HepG2 (cell line): ENCODE results near the gene KCNAB2. TPM values are rescaled to one million over a fixed set of nuclear protein-coding genes. Genes with fewer than 3 reads are reported as not detected.

Source experiments
- HNF4A ChIP-seq: sonication (generic); formaldehyde crosslinking; IDR thresholded peaks from 2 replicates; pipeline ENCODE4 v1.4.0; 2020; ENCODE audit warnings: missing genetic modification reagents
- POLR2AphosphoS2 ChIP-seq: IDR thresholded peaks from 2 replicates; pipeline ENCODE4 v1.6.1; 2011; ENCODE audit warnings: low read depth, low read length, improper control_type of control experiment
- TBP ChIP-seq: sonication (generic); formaldehyde crosslinking; IDR thresholded peaks from 2 replicates; pipeline ENCODE4 v1.5.0; 2020; ENCODE audit warnings: missing genetic modification reagents
- polyA plus RNA-seq, 8 experiments: library from polyadenylated mRNA; depleted of rRNA in 3 of 8; stranded (reverse) in 7 of 8; unstranded in 1 of 8; fragments of >200 nt; fragmentation: Illumina TruSeq in 4 of 8; extraction: Trizol in 4 of 8; gene quantifications; 2 replicates each; pipeline versions ENCODE4 v1.2.1 to v1.2.3, GENCODE V29; 2011 to 2016; ENCODE audit warnings: low read depth in 4 of 8, missing spikeins in 1 of 8, mixed read lengths in 1 of 8; ENCODE audit not compliant: insufficient read depth in 1 of 8
- total RNA-seq, 5 experiments: library from RNA; depleted of rRNA; stranded (reverse); fragments of >200 nt; fragmentation: Illumina TruSeq; extraction: Trizol; gene quantifications; 2 replicates each; pipeline ENCODE4 v1.2.3, GENCODE V29; 2016; ENCODE audit warnings: low read depth in 1 of 5
- TF ChIP-seq, protein P1 (sequence below): sonication (generic); formaldehyde crosslinking; IDR thresholded peaks from one replicate; pipeline ENCODE4 v1.5.1; 2020; ENCODE audit warnings: mild to moderate bottlenecking, missing genetic modification reagents; ENCODE audit errors: not compliant biosample characterization
- TF ChIP-seq, protein P2 (sequence below): sonication (generic); formaldehyde crosslinking; IDR thresholded peaks from 2 replicates; pipeline ENCODE4 v1.5.0; 2020; ENCODE audit warnings: missing genetic modification reagents, mild to moderate bottlenecking, borderline replicate concordance

KCNAB2 gene
- total and polyA plus RNA-seq, 2 of the 13 experiments (the other 11 are each of a cell fraction or from before 2014, with no cell fraction given): 6.2 to 8.8 TPM

DNA sequence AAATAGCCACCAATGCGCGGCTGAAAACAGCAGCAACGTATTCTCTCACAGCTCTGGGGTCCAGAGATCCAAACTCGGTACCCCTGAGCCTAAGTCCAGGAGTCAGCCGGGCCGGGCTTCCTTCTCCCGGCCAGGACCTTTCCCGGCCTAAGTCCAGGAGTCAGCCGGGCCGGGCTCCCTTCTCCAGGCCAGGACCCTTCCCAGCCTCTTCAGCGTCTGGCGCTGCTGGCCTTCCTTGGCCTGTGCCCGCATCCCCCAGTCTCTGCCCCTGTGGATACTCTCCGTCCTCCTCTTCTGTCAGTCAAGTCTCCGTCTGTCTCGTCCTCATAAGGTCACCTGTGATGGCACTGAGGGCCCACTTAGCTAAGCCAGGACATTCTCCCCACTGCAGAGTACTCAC, 32.2 kb downstream of the KCNAB2 start (continued):
- no peak for TF ChIP-seq TBP
- TF ChIP-seq, protein P1, sequence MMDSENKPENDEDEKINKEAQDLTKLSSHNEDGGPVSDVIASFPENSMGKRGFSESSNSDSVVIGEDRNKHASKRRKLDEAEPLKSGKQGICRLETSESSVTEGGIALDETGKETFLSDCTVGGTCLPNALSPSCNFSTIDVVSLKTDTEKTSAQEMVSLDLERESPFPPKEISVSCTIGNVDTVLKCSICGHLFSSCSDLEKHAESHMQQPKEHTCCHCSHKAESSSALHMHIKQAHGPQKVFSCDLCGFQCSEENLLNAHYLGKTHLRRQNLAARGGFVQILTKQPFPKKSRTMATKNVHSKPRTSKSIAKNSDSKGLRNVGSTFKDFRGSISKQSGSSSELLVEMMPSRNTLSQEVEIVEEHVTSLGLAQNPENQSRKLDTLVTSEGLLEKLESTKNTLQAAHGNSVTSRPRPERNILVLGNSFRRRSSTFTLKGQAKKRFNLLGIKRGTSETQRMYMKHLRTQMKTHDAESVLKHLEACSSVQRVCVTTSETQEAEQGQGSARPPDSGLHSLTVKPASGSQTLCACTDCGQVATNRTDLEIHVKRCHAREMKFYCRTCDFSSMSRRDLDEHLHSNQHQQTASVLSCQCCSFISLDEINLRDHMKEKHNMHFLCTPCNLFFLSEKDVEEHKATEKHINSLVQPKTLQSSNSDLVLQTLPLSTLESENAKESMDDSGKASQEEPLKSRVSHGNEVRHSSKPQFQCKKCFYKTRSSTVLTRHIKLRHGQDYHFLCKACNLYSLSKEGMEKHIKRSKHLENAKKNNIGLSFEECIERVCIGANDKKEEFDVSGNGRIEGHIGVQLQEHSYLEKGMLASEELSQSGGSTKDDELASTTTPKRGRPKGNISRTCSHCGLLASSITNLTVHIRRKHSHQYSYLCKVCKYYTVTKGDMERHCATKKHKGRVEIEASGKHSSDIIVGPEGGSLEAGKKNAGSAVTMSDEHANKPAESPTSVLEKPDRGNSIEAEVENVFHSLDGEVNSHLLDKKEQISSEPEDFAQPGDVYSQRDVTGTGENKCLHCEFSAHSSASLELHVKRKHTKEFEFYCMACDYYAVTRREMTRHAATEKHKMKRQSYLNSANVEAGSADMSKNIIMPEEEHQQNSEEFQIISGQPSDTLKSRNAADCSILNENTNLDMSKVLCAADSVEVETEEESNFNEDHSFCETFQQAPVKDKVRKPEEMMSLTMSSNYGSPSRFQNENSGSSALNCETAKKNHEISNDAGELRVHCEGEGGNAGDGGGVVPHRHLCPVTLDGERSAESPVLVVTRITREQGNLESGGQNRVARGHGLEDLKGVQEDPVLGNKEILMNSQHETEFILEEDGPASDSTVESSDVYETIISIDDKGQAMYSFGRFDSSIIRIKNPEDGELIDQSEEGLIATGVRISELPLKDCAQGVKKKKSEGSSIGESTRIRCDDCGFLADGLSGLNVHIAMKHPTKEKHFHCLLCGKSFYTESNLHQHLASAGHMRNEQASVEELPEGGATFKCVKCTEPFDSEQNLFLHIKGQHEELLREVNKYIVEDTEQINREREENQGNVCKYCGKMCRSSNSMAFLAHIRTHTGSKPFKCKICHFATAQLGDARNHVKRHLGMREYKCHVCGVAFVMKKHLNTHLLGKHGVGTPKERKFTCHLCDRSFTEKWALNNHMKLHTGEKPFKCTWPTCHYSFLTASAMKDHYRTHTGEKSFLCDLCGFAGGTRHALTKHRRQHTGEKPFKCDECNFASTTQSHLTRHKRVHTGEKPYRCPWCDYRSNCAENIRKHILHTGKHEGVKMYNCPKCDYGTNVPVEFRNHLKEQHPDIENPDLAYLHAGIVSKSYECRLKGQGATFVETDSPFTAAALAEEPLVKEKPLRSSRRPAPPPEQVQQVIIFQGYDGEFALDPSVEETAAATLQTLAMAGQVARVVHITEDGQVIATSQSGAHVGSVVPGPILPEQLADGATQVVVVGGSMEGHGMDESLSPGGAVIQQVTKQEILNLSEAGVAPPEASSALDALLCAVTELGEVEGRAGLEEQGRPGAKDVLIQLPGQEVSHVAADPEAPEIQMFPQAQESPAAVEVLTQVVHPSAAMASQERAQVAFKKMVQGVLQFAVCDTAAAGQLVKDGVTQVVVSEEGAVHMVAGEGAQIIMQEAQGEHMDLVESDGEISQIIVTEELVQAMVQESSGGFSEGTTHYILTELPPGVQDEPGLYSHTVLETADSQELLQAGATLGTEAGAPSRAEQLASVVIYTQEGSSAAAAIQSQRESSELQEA (CRISPR knock-in tag): no peak
- TF ChIP-seq POLR2AphosphoS2: no peak
- no peak for TF ChIP-seq HNF4A
- TF ChIP-seq, protein P2, sequence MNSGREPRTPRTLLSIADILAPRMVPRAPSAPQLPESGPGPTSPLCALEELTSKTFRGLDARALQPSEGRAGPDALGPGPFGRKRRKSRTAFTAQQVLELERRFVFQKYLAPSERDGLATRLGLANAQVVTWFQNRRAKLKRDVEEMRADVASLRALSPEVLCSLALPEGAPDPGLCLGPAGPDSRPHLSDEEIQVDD: no peak
- TF ChIP-seq, all 625 proteins: peak for 0
